Suprapubic skin (tissue), 4 donors: ENCODE data around the gene DIRAS1. TPM values are rescaled to one million over a fixed set of nuclear protein-coding genes. Genes with fewer than 3 reads are reported as not detected.
"Not testable (repeated sequence)": the region's sequence is repeated elsewhere in the genome, so short reads cannot be mapped to it uniquely, and the experiment has no call there.

ENCODE experiments used
- DNase-seq, 2 donors: peaks; one replicate each; pipeline ENCODE4 v3.0.0-alpha.2; 2019; ENCODE audit warnings: low spot score in 2 of 2
- H3K27ac ChIP-seq: fragments of 200-600 bp; sonication (generic); one replicate; pipeline ENCODE4 v1.5.1; 2019
- H3K27me3 ChIP-seq: fragments of 200-600 bp; sonication (generic); one replicate; pipeline ENCODE4 v1.5.1; 2019
- H3K36me3 ChIP-seq: fragments of 200-600 bp; sonication (generic); one replicate; pipeline ENCODE4 v1.5.1; 2019
- H3K4me1 ChIP-seq: fragments of 200-600 bp; sonication (generic); one replicate; pipeline ENCODE4 v1.5.1; 2019
- H3K4me3 ChIP-seq: fragments of 200-600 bp; sonication (generic); one replicate; pipeline ENCODE4 v1.5.1; 2019; ENCODE audit warnings: mild to moderate bottlenecking
- H3K9me3 ChIP-seq: fragments of 200-600 bp; sonication (generic); one replicate; pipeline ENCODE4 v1.5.1; 2019
- CTCF ChIP-seq, 2 donors: fragments of 200-600 bp in 1 of 2; fragments of 450-650 bp in 1 of 2; sonication (generic) in 1 of 2; IDR thresholded peaks; one replicate each; pipeline ENCODE4 v1.5.1; 2016 to 2019; ENCODE audit warnings: antibody characterized with exemption in 2 of 2, mild to moderate bottlenecking in 1 of 2, moderate library complexity in 1 of 2
- EP300 ChIP-seq: sonication (generic); formaldehyde crosslinking; IDR thresholded peaks from one replicate; pipeline ENCODE4 v1.6.1; 2017; ENCODE audit warnings: antibody characterized with exemption
- POLR2A ChIP-seq, 2 donors: fragments of 450-650 bp; IDR thresholded peaks; one replicate each; pipeline ENCODE4 v1.6.1; 2017; ENCODE audit warnings: antibody characterized with exemption in 2 of 2, mild to moderate bottlenecking in 2 of 2, moderate library complexity in 2 of 2
- POLR2AphosphoS5 ChIP-seq, 3 donors: sonication (generic); formaldehyde crosslinking; IDR thresholded peaks; one replicate each; pipeline ENCODE4 v1.6.1; 2017; ENCODE audit warnings: antibody characterized with exemption in 3 of 3
- WGBS: methylation state at CpG from one replicate; pipeline ENCODE4 v1.1.5; 2018; 5-methylcytosine and 5-hydroxymethylcytosine counted together
- total RNA-seq, 4 donors: library from RNA; depleted of rRNA; stranded (reverse); fragments of >200 nt; gene quantifications; one replicate each; pipeline ENCODE4 v1.1.0, GENCODE V29; 2016

The DIRAS1 gene
- total RNA-seq, 4 donors from 2014 or later: 0.68 to 4.5 (median 2.1) TPM

- peaks cover 11% of the 10 kb centered on the region for H3K27me3 ChIP-seq
- no peak overlapping the region for H3K27ac ChIP-seq
- H3K9me3 ChIP-seq: peaks cover 7% of the 10 kb centered on the region
- no peaks in the 10 kb centered on the region for H3K36me3 ChIP-seq
- H3K4me3 ChIP-seq: no peak overlapping the region
- H3K4me1 ChIP-seq: no peaks in the 10 kb centered on the region
- WGBS: 88% methylated on average over 14 of the region's 16 CpGs
- TF ChIP-seq POLR2A (IDR thresholded peaks at IDR 0.05) (no peak), EP300 (no peak), CTCF (IDR thresholded peaks at IDR 0.05) (no peak), POLR2AphosphoS5 (IDR thresholded peaks at IDR 0.05) (no peak)
- no peak for DNase-seq
These were observed 6.5 kb downstream of the DIRAS1 start for GRCh38 chr19:2714531-2715269.

GRCh38 chr19:2714102-2714501 lies 7.1 kb downstream of the DIRAS1 start:
- WGBS: 78% methylated on average over 1 of the region's 1 CpG
- not testable (repeated sequence) for H3K4me1 ChIP-seq, H3K9me3 ChIP-seq, H3K4me3 ChIP-seq, H3K27ac ChIP-seq, H3K36me3 ChIP-seq, DNase-seq
- peaks cover 11% of the 10 kb centered on the region for H3K27me3 ChIP-seq

GRCh38 chr19:2713170-2713569 lies 8.0 kb downstream of the DIRAS1 start:
- DNase-seq, H3K27ac ChIP-seq, H3K36me3 ChIP-seq, H3K9me3 ChIP-seq, H3K4me1 ChIP-seq, H3K4me3 ChIP-seq: not testable (repeated sequence)
- H3K27me3 ChIP-seq: peaks cover 11% of the 10 kb centered on the region
- WGBS: 90% methylated on average over 3 of the region's 3 CpGs

GRCh38 chr19:2711875-2712205 lies 9.3 kb downstream of the DIRAS1 start:
- DNase-seq: no peak
- H3K36me3 ChIP-seq: no peaks in the 10 kb centered on the region
- no peak overlapping the region for H3K4me3 ChIP-seq
- WGBS: 80% methylated on average over 5 of the region's 5 CpGs
- no peak for TF ChIP-seq POLR2AphosphoS5 (IDR thresholded peaks at IDR 0.05)
- no peak for TF ChIP-seq CTCF (IDR thresholded peaks at IDR 0.05)
- TF ChIP-seq EP300: no peak
- no peak for TF ChIP-seq POLR2A (IDR thresholded peaks at IDR 0.05)
- H3K9me3 ChIP-seq: peaks cover 7% of the 10 kb centered on the region
- peaks cover 11% of the 10 kb centered on the region for H3K27me3 ChIP-seq
- no peaks in the 10 kb centered on the region for H3K4me1 ChIP-seq
- H3K27ac ChIP-seq: no peak overlapping the region

GRCh38 chr19:2711172-2711874 lies 9.8 kb downstream of the DIRAS1 start:
- 70% methylated on average over 17 of the region's 17 CpGs for WGBS

More at GRCh38 chr19:2711172-2711874, 9.8 kb downstream of the DIRAS1 start:
- Histone ChIP-seq H3K36me3 (no peaks in the 10 kb centered on the region), H3K27ac (no peak overlapping the region), H3K4me3 (no peak overlapping the region), H3K9me3 (peaks cover 7% of the 10 kb centered on the region), H3K4me1 (no peaks in the 10 kb centered on the region), H3K27me3 (peaks cover 9% of the 10 kb centered on the region)
- no peak for DNase-seq
- no peak for TF ChIP-seq CTCF (IDR thresholded peaks at IDR 0.05)
- TF ChIP-seq EP300: no peak
- TF ChIP-seq POLR2A (IDR thresholded peaks at IDR 0.05): no peak
- TF ChIP-seq POLR2AphosphoS5 (IDR thresholded peaks at IDR 0.05): no peak
